ENCODE data around the gene CTSK. TPM values are rescaled to one million over a fixed set of nuclear protein-coding genes. Genes with fewer than 3 reads are reported as not detected.

Gene CTSK
- total RNA-seq, 1 experiment from 2014 or later, result 3.5 TPM

DNA sequence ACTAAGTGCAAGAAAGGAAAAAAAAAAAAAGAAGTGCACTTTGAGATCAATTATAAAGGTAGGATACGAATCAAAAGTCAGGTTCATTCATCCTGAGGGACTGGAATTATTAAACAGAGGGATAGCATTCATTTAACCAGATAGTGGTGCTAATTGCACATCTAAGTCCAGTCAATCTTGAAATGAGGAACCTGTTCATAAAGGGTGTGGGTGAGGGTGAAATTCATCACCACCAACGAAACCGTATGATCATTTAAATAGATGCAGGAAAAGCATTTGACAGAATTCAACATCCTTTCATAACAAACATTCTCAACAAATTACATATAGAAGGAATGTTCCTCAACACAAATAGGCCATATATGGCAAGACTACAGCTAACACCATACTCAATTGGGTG, 48.0 kb downstream of the CTSK start:
- Histone ChIP-seq H4K20me1 (ENCODE audit: insufficient read depth) (no peaks in the 10 kb centered on the region), H3K9me3 (ENCODE audit: control insufficient read depth in 1 of 2, insufficient read depth in 1 of 2, low read depth in 1 of 2, low read length in 2 of 2) (no peaks in the 10 kb centered on the region), H3K4me1 (ENCODE audit: control insufficient read depth in 1 of 2, insufficient read depth in 2 of 2, low read length in 2 of 2) (no peaks in the 10 kb centered on the region), H3K27ac (ENCODE audit: low read depth, low read length) (no peak overlapping the region), H3K4me2 (ENCODE audit: low read length) (no peak overlapping the region), H3K9me2 (ENCODE audit: insufficient read depth) (no peaks in the 10 kb centered on the region), H2AFZ (ENCODE audit: low read depth, low read length, poor library complexity, severe bottlenecking) (no peak overlapping the region), H3K36me3 (ENCODE audit: control insufficient read depth in 1 of 2, insufficient read depth in 2 of 2, low read length in 2 of 2) (no peaks in the 10 kb centered on the region), H3K9ac (ENCODE audit: low read length) (no peak overlapping the region), H3K4me3 (replicated peaks in 1 of 2; ENCODE audit: low read depth in 1 of 2, low read length in 2 of 2) (no peak overlapping the region), H3K79me2 (ENCODE audit: insufficient read depth, low read length) (no peaks in the 10 kb centered on the region), H3K27me3 (ENCODE audit: insufficient read depth, low read length) (no peaks in the 10 kb centered on the region)
- CTCF ChIA-PET, result no interaction called here
- ATAC-seq (no peak), DNase-seq (ENCODE audit: low read depth, low spot score) (no peak)
- TF ChIP-seq RAD21 (IDR thresholded peaks at IDR 0.05; ENCODE audit: low read depth) (no peak), SRF (IDR thresholded peaks at IDR 0.05; ENCODE audit: low read depth) (no peak), CBX3 (IDR thresholded peaks at IDR 0.05; ENCODE audit: low read depth) (no peak), SIN3A (IDR thresholded peaks at IDR 0.05; ENCODE audit: low read depth) (no peak), POLR2AphosphoS5 (IDR thresholded peaks at IDR 0.05; ENCODE audit: low read depth, low read length) (no peak), JUND (IDR thresholded peaks at IDR 0.05) (no peak), CEBPB (IDR thresholded peaks at IDR 0.05; ENCODE audit: low read depth) (no peak), EZH2 (IDR thresholded peaks at IDR 0.05) (no peak), ZFX (IDR thresholded peaks at IDR 0.05) (no peak), TCF7L2 (IDR thresholded peaks at IDR 0.05; ENCODE audit: borderline replicate concordance, extremely low read depth, insufficient read depth, insufficient read length) (no peak)
- intact Hi-C loops (cut with micrococcal nuclease), result no loop called here
- BruUV-seq (replicated peaks), result no TSS peak
- POLR2A ChIA-PET, result no interaction called here
- RAD21 ChIA-PET (ENCODE audit: low non-redundant PET in 1 of 2, low total read pairs in 2 of 2, uncharacterized antibody in 2 of 2, unreplicated experiment in 2 of 2), result no interaction called here

DNA sequence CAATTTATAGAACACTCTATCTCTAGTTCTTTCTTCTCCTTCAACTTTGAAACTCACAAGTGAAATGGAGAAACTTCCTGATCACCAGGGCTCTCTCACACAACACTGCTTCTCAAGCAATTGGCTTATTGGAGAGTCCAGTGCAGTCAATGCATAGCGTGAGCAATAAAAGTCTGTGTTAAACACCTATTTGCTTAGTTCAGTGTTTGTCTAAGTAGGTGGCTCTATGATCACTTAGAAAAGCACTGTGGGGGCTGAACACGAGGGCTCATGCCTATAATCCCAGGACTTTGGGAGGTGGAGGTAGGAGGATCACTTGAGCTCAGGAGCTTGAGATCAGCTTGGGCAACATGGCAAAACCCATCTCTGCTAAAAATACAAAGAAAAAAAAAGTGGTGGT, 54.6 kb downstream of the CTSK start:
- ChIA-PET POLR2A (no interaction called here), RAD21 (ENCODE audit: low non-redundant PET in 1 of 2, low total read pairs in 2 of 2, uncharacterized antibody in 2 of 2, unreplicated experiment in 2 of 2) (no interaction called here), CTCF (no interaction called here)
- H3K4me2 ChIP-seq (ENCODE audit: low read length), result no peak overlapping the region
- DNase-seq (ENCODE audit: low read depth, low spot score) (no peak), ATAC-seq (no peak)
- H3K4me3 ChIP-seq (replicated peaks in 1 of 2; ENCODE audit: low read depth in 1 of 2, low read length in 2 of 2), result no peak overlapping the region
- no peak overlapping the region for H3K27ac ChIP-seq (ENCODE audit: low read depth, low read length)
- H3K36me3 ChIP-seq (ENCODE audit: control insufficient read depth in 1 of 2, insufficient read depth in 2 of 2, low read length in 2 of 2), result no peaks in the 10 kb centered on the region
- no peaks in the 10 kb centered on the region for H3K9me2 ChIP-seq (ENCODE audit: insufficient read depth)
- BruUV-seq (replicated peaks), result no TSS peak
- peaks cover 0 to 7% of the 10 kb centered on the region in 2 experiments; a peak in 2 of 4 replicates for H3K4me1 ChIP-seq (ENCODE audit: control insufficient read depth in 1 of 2, insufficient read depth in 2 of 2, low read length in 2 of 2)
- H3K9me3 ChIP-seq (ENCODE audit: control insufficient read depth in 1 of 2, insufficient read depth in 1 of 2, low read depth in 1 of 2, low read length in 2 of 2), result no peaks in the 10 kb centered on the region
- no peaks in the 10 kb centered on the region for H4K20me1 ChIP-seq (ENCODE audit: insufficient read depth)
- intact Hi-C loops (cut with micrococcal nuclease), result no loop called here
- no peaks in the 10 kb centered on the region for H3K79me2 ChIP-seq (ENCODE audit: insufficient read depth, low read length)
- no peak overlapping the region for H3K9ac ChIP-seq (ENCODE audit: low read length)
- H2AFZ ChIP-seq (ENCODE audit: low read depth, low read length, poor library complexity, severe bottlenecking), result no peak overlapping the region
- no peaks in the 10 kb centered on the region for H3K27me3 ChIP-seq (ENCODE audit: insufficient read depth, low read length)
- TF ChIP-seq, protein P1, sequence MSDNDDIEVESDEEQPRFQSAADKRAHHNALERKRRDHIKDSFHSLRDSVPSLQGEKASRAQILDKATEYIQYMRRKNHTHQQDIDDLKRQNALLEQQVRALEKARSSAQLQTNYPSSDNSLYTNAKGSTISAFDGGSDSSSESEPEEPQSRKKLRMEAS (IDR thresholded peaks at IDR 0.05), result no peak
- no peak for TF ChIP-seq ELF1 (IDR thresholded peaks at IDR 0.05; ENCODE audit: borderline replicate concordance, low read depth)
- TF ChIP-seq, protein P2, sequence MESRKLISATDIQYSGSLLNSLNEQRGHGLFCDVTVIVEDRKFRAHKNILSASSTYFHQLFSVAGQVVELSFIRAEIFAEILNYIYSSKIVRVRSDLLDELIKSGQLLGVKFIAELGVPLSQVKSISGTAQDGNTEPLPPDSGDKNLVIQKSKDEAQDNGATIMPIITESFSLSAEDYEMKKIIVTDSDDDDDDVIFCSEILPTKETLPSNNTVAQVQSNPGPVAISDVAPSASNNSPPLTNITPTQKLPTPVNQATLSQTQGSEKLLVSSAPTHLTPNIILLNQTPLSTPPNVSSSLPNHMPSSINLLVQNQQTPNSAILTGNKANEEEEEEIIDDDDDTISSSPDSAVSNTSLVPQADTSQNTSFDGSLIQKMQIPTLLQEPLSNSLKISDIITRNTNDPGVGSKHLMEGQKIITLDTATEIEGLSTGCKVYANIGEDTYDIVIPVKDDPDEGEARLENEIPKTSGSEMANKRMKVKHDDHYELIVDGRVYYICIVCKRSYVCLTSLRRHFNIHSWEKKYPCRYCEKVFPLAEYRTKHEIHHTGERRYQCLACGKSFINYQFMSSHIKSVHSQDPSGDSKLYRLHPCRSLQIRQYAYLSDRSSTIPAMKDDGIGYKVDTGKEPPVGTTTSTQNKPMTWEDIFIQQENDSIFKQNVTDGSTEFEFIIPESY (IDR thresholded peaks at IDR 0.05; ENCODE audit: extremely low read depth, insufficient replicate concordance, low read length), result no peak
- TF ChIP-seq, protein P3, sequence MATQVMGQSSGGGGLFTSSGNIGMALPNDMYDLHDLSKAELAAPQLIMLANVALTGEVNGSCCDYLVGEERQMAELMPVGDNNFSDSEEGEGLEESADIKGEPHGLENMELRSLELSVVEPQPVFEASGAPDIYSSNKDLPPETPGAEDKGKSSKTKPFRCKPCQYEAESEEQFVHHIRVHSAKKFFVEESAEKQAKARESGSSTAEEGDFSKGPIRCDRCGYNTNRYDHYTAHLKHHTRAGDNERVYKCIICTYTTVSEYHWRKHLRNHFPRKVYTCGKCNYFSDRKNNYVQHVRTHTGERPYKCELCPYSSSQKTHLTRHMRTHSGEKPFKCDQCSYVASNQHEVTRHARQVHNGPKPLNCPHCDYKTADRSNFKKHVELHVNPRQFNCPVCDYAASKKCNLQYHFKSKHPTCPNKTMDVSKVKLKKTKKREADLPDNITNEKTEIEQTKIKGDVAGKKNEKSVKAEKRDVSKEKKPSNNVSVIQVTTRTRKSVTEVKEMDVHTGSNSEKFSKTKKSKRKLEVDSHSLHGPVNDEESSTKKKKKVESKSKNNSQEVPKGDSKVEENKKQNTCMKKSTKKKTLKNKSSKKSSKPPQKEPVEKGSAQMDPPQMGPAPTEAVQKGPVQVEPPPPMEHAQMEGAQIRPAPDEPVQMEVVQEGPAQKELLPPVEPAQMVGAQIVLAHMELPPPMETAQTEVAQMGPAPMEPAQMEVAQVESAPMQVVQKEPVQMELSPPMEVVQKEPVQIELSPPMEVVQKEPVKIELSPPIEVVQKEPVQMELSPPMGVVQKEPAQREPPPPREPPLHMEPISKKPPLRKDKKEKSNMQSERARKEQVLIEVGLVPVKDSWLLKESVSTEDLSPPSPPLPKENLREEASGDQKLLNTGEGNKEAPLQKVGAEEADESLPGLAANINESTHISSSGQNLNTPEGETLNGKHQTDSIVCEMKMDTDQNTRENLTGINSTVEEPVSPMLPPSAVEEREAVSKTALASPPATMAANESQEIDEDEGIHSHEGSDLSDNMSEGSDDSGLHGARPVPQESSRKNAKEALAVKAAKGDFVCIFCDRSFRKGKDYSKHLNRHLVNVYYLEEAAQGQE (IDR thresholded peaks at IDR 0.05; ENCODE audit: low read depth), result no peak
- TF ChIP-seq EZH2 (IDR thresholded peaks at IDR 0.05), result no peak
- no peak for TF ChIP-seq SP1 (IDR thresholded peaks at IDR 0.05; ENCODE audit: low read depth)
- no peak for TF ChIP-seq TCF7L2 (IDR thresholded peaks at IDR 0.05; ENCODE audit: borderline replicate concordance, extremely low read depth, insufficient read depth, insufficient read length)
- TF ChIP-seq YY1 (IDR thresholded peaks at IDR 0.05; ENCODE audit: extremely low read depth, insufficient replicate concordance, low read depth, low read length), result no peak
- no peak for TF ChIP-seq POLR2AphosphoS5 (IDR thresholded peaks at IDR 0.05; ENCODE audit: low read depth, low read length)
- TF ChIP-seq, protein P4, sequence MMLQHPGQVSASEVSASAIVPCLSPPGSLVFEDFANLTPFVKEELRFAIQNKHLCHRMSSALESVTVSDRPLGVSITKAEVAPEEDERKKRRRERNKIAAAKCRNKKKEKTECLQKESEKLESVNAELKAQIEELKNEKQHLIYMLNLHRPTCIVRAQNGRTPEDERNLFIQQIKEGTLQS (IDR thresholded peaks at IDR 0.05), result no peak
